Neural cell (in vitro differentiated cells): Measurements from ENCODE around the gene ZNF362. TPM values are rescaled to one million over a fixed set of nuclear protein-coding genes. Genes with fewer than 3 reads are reported as not detected.

Experiments used
- polyA plus RNA-seq: library from polyadenylated mRNA; depleted of rRNA; stranded (reverse); fragments of >200 nt; gene quantifications from 2 replicates; pipeline ENCODE4 v1.2.3, GENCODE V29; 2014
- small RNA-seq, 3 experiments: library from RNA; depleted of rRNA; stranded (forward); fragments of <200 nt; gene quantifications; one replicate each; pipeline ENCODE3, GENCODE V24; 2012

The ZNF362 gene
- polyA plus RNA-seq, 1 donor from 2014 or later, result 17.6 TPM

Small RNA genes lying within 50 kb of the gene (small RNA-seq; reads per million reads assigned to genes)
- 0 to 0.08 (median 0) reads per million in 3 experiments for gene RN7SKP16

Other genes with a start within 250 kb of the ZNF362 start
- gene AK2, start 219.6 kb upstream of the ZNF362 start, polyA plus RNA-seq, result 90.1 and 107 TPM in 2 replicates
- 22.5 and 22.7 TPM in 2 replicates for gene AZIN2, start 175.3 kb upstream of the ZNF362 start, polyA plus RNA-seq
- 4.3 and 7.3 TPM in 2 replicates for gene TRIM62, start 74.4 kb upstream of the ZNF362 start, polyA plus RNA-seq
- gene A3GALT2, start 64.6 kb downstream of the ZNF362 start, polyA plus RNA-seq, result 0.35 TPM in 1 of 2 replicates, not detected in the other
- gene PHC2, start 174.6 kb downstream of the ZNF362 start, polyA plus RNA-seq, result 171 and 179 TPM in 2 replicates
- gene ZSCAN20, start 216.2 kb downstream of the ZNF362 start, polyA plus RNA-seq, result 3.3 and 4.4 TPM in 2 replicates